Hepatocyte (in vitro differentiated cells): ENCODE measurements around the gene RPS6KA2. TPM values are rescaled to one million over a fixed set of nuclear protein-coding genes. Genes with fewer than 3 reads are reported as not detected.
"Not testable (repeated sequence)": the region's sequence is repeated elsewhere in the genome, so short reads cannot be mapped to it uniquely, and the experiment has no call there.

ENCODE experiments used
- DNase-seq: peaks from one replicate; pipeline ENCODE4 v3.0.0-alpha.2; 2016; ENCODE audit warnings: low spot score
- H2AFZ ChIP-seq: fragments of 200-600 bp; sonication (generic); 2 replicates; pipeline ENCODE4 v1.6.0; 2016; ENCODE audit warnings: antibody characterized with exemption, mild to moderate bottlenecking
- H3K27ac ChIP-seq: fragments of 200-600 bp; sonication (generic); 2 replicates; pipeline ENCODE4 v1.5.1; 2016; ENCODE audit warnings: mild to moderate bottlenecking
- H3K27me3 ChIP-seq: fragments of 200-600 bp; sonication (generic); 2 replicates; pipeline ENCODE4 v1.6.1; 2016
- H3K36me3 ChIP-seq: fragments of 200-600 bp; sonication (generic); replicated peaks from 2 replicates; pipeline ENCODE4 v1.5.1; 2016; ENCODE audit warnings: low read depth; ENCODE audit not compliant: insufficient read depth
- H3K4me1 ChIP-seq: fragments of 200-600 bp; sonication (generic); 2 replicates; pipeline ENCODE4 v1.5.1; 2016; ENCODE audit warnings: mild to moderate bottlenecking, moderate library complexity; ENCODE audit not compliant: insufficient read depth
- H3K4me2 ChIP-seq: fragments of 200-600 bp; sonication (generic); 2 replicates; pipeline ENCODE4 v1.6.0; 2016
- H3K4me3 ChIP-seq: fragments of 200-600 bp; sonication (generic); 2 replicates; pipeline ENCODE4 v1.5.1; 2016; ENCODE audit warnings: mild to moderate bottlenecking
- H3K79me2 ChIP-seq: fragments of 200-600 bp; sonication (generic); 2 replicates; pipeline ENCODE4 v1.6.0; 2017; ENCODE audit warnings: mild to moderate bottlenecking
- H3K9me2 ChIP-seq: fragments of 200-600 bp; sonication (generic); replicated peaks from 2 replicates; pipeline ENCODE4 v1.6.0; 2017; ENCODE audit warnings: mild to moderate bottlenecking; ENCODE audit not compliant: insufficient read depth
- H3K9me3 ChIP-seq: fragments of 200-600 bp; sonication (generic); 2 replicates; pipeline ENCODE4 v1.5.1; 2016; ENCODE audit warnings: low read depth, mild to moderate bottlenecking
- H4K20me1 ChIP-seq: fragments of 200-600 bp; sonication (generic); 2 replicates; pipeline ENCODE4 v1.6.0; 2016; ENCODE audit warnings: mild to moderate bottlenecking; ENCODE audit not compliant: insufficient read depth, poor library complexity, severe bottlenecking
- EZH2 ChIP-seq: fragments of 200-600 bp; sonication (generic); IDR thresholded peaks from 2 replicates; pipeline ENCODE4 v1.6.1; 2016; ENCODE audit warnings: antibody characterized with exemption, mild to moderate bottlenecking, borderline replicate concordance
- EZH2phosphoT487 ChIP-seq: fragments of 200-600 bp; sonication (generic); IDR thresholded peaks from one replicate; pipeline ENCODE4 v1.6.1; 2018; ENCODE audit warnings: antibody characterized with exemption, mild to moderate bottlenecking, low read depth, moderate library complexity; ENCODE audit not compliant: unreplicated experiment, severe bottlenecking
- WGBS: methylation state at CpG from one replicate; pipeline ENCODE4 v1.1.6; 2016; ENCODE audit warnings: low lambda C conversion rate; ENCODE audit errors: missing lambda C conversion rate; 5-methylcytosine and 5-hydroxymethylcytosine counted together
- polyA plus RNA-seq: library from polyadenylated mRNA; unstranded; fragments of >200 nt; fragmentation: Nextera tagmentation; extraction: Ambion mirVana; gene quantifications from 2 replicates; pipeline ENCODE4 v1.2.1, GENCODE V29; 2016
- total RNA-seq: library from RNA; depleted of rRNA; stranded (reverse); fragments of >200 nt; gene quantifications from 2 replicates; pipeline ENCODE4 v1.2.3, GENCODE V29; 2014
- TF ChIP-seq, protein P1 (sequence below): fragments of 200-600 bp; sonication (generic); IDR thresholded peaks from 2 replicates; pipeline ENCODE4 v1.5.1; 2016; ENCODE audit warnings: antibody characterized with exemption, mild to moderate bottlenecking; ENCODE audit not compliant: poor library complexity

Gene RPS6KA2
- total and polyA plus RNA-seq, 2 experiments from 2014 or later = 27.7 to 29.2 TPM

DNA sequence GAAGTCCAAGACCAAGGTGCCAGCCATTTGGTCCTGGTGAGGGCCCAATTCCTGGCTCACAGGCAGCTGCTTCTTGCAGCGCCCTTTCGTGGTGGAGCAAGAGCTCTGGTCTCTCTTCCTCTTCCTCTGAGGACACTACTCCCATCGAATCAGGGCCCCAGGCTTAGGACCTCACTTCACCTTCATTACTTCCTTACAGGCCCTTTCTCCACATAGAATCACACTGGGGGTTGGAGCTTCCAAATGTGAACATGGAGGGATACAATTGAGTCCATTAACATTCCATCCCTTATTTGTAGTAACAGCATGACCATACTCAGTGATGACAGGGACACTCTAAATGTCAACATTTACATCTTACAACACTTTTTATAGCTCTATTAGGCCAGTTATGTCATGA lies 42.9 kb downstream of the RPS6KA2 start:
- H3K36me3 ChIP-seq = no peaks in the 10 kb centered on the region
- peaks cover 12% of the 10 kb centered on the region for H3K79me2 ChIP-seq
- H3K9me3 ChIP-seq = no peaks in the 10 kb centered on the region
- no peaks in the 10 kb centered on the region for H3K27me3 ChIP-seq
- DNase-seq = no peak
- whole genome bisulfite sequencing = 91% methylated on average over 3 of the region's 3 CpGs
- H3K4me2 ChIP-seq = no peak overlapping the region
- no peak for TF ChIP-seq EZH2
- TF ChIP-seq, protein P1, sequence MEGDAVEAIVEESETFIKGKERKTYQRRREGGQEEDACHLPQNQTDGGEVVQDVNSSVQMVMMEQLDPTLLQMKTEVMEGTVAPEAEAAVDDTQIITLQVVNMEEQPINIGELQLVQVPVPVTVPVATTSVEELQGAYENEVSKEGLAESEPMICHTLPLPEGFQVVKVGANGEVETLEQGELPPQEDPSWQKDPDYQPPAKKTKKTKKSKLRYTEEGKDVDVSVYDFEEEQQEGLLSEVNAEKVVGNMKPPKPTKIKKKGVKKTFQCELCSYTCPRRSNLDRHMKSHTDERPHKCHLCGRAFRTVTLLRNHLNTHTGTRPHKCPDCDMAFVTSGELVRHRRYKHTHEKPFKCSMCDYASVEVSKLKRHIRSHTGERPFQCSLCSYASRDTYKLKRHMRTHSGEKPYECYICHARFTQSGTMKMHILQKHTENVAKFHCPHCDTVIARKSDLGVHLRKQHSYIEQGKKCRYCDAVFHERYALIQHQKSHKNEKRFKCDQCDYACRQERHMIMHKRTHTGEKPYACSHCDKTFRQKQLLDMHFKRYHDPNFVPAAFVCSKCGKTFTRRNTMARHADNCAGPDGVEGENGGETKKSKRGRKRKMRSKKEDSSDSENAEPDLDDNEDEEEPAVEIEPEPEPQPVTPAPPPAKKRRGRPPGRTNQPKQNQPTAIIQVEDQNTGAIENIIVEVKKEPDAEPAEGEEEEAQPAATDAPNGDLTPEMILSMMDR = no peak
- no peak for TF ChIP-seq EZH2phosphoT487
- peaks cover 3% of the 10 kb centered on the region for H4K20me1 ChIP-seq
- H3K9me2 ChIP-seq = no peaks in the 10 kb centered on the region
- no peak overlapping the region for H2AFZ ChIP-seq
- H3K4me1 ChIP-seq = no peaks in the 10 kb centered on the region
- no peak overlapping the region for H3K4me3 ChIP-seq
- no peak overlapping the region for H3K27ac ChIP-seq

DNA sequence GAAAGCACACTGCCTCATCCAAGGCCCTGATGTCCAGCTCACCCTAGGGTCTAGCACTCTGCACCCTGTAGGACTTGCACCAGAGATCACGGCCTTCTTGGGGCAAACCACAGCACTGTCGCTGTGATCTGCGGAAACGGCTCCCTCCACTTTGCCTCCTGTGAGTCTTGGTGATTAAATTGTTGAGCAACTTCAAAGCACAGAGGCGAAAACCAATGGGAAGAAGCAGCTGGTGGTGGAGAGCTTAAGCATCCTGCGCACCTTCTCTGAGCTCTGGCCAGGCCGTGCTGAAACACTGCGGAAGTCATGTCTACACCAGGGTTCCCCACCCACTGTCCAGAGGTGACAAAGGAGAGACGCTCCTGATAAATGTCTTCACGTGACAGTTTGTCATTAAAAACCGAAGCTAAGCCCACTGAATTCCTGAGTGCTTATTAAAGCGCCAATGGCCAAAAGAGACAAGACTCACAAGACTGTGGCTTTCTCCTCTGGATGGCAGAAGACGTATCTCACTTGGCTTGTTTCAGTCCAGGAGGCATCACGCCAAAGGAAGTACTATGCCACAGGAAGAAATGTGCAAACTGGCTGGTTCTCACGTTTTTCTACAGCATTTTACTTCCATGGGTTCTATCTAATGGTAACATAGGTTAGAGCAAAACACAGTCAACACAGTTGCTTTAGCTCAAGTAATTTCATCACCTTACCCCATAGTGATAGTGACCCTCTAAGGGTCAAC lies 43.7 kb downstream of the RPS6KA2 start:
- no peaks in the 10 kb centered on the region for H3K9me3 ChIP-seq
- H3K27ac ChIP-seq = no peak overlapping the region
- DNase-seq = no peak
- H2AFZ ChIP-seq = no peak overlapping the region
- peaks cover 12% of the 10 kb centered on the region for H3K79me2 ChIP-seq
- H3K4me1 ChIP-seq = no peaks in the 10 kb centered on the region
- no peak overlapping the region for H3K4me3 ChIP-seq
- WGBS = 88% methylated on average over 15 of the region's 15 CpGs
- no peaks in the 10 kb centered on the region for H4K20me1 ChIP-seq
- no peaks in the 10 kb centered on the region for H3K36me3 ChIP-seq
- TF ChIP-seq EZH2 (no peak), EZH2phosphoT487 (no peak)
- TF ChIP-seq, protein P1 = no peak
- H3K27me3 ChIP-seq = no peaks in the 10 kb centered on the region
- no peak overlapping the region for H3K4me2 ChIP-seq
- no peaks in the 10 kb centered on the region for H3K9me2 ChIP-seq

DNA sequence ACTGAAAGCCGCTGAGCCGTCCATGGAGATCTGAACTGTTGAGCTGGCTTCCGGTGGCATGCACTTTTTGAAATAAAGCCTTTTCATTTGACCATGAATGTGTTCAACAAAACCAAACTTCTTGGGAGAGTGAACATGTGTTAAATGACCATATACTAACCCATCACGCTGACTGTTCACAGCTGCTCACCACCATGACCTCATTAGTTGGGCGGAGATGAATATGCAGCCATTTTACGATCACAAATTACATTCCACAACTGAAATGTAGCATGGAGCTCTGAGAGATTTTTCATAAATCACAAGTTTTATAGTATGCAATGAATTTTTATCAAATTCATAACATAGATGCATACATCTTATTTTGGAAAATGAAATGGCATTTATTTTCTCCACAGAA lies 44.8 kb downstream of the RPS6KA2 start:
- H3K9me3 ChIP-seq = no peaks in the 10 kb centered on the region
- TF ChIP-seq EZH2 (no peak), EZH2phosphoT487 (no peak)
- TF ChIP-seq, protein P1 = no peak
- H2AFZ ChIP-seq = no peak overlapping the region
- H3K79me2 ChIP-seq = peaks cover 10% of the 10 kb centered on the region
- H3K4me3 ChIP-seq = no peak overlapping the region
- no peaks in the 10 kb centered on the region for H3K4me1 ChIP-seq
- H3K27me3 ChIP-seq = no peaks in the 10 kb centered on the region
- WGBS = 95% methylated on average over 6 of the region's 6 CpGs
- H3K4me2 ChIP-seq = no peak overlapping the region
- no peak for DNase-seq
- H3K27ac ChIP-seq = no peak overlapping the region
- H3K9me2 ChIP-seq = no peaks in the 10 kb centered on the region
- no peaks in the 10 kb centered on the region for H3K36me3 ChIP-seq
- no peaks in the 10 kb centered on the region for H4K20me1 ChIP-seq

DNA sequence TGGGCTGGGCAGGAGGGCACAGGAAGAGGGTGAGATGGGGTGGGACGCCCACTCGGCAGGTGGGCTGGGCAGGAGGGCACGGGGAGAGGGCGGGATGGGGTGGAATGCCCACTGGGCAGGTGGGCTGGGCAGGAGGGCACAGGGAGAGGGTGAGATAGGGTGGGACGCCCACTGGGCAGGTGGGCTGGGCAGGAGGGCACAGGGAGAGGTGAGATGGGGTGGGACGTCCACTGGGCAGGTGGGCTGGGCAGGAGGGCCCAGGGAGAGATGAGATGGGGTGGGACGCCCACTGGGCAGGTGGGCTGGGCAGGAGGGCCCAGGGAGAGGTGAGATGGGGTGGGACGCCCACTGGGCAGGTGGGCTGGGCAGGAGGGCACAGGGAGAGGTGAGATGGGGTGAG lies 45.2 kb downstream of the RPS6KA2 start:
- not testable (repeated sequence) for H3K27me3 ChIP-seq, H3K4me3 ChIP-seq, H3K4me1 ChIP-seq, H3K9me3 ChIP-seq, H2AFZ ChIP-seq, H3K79me2 ChIP-seq, H3K4me2 ChIP-seq, H4K20me1 ChIP-seq, H3K27ac ChIP-seq, DNase-seq, H3K36me3 ChIP-seq, H3K9me2 ChIP-seq
- WGBS = 94% methylated on average over 7 of the region's 8 CpGs
